Epithelial cell of proximal tubule (primary cell): ENCODE results near the gene NBPF14. TPM values are rescaled to one million over a fixed set of nuclear protein-coding genes. Genes with fewer than 3 reads are reported as not detected.
"Not testable (repeated sequence)": the region's sequence is repeated elsewhere in the genome, so short reads cannot be mapped to it uniquely, and the experiment has no call there.

ENCODE experiments used
- DNase-seq: peaks from one replicate; pipeline ENCODE4 v3.0.0-alpha.2; 2011; ENCODE audit warnings: low read depth
- H3K4me3 ChIP-seq: 2 replicates; pipeline ENCODE4 v1.5.1; 2011; ENCODE audit warnings: low read depth, mild to moderate bottlenecking, low read length
- total RNA-seq: library from RNA; depleted of rRNA; stranded (reverse); fragments of >200 nt; gene quantifications from 2 replicates; pipeline ENCODE4 v1.2.3, GENCODE V29; 2015

NBPF14 gene, protein sequence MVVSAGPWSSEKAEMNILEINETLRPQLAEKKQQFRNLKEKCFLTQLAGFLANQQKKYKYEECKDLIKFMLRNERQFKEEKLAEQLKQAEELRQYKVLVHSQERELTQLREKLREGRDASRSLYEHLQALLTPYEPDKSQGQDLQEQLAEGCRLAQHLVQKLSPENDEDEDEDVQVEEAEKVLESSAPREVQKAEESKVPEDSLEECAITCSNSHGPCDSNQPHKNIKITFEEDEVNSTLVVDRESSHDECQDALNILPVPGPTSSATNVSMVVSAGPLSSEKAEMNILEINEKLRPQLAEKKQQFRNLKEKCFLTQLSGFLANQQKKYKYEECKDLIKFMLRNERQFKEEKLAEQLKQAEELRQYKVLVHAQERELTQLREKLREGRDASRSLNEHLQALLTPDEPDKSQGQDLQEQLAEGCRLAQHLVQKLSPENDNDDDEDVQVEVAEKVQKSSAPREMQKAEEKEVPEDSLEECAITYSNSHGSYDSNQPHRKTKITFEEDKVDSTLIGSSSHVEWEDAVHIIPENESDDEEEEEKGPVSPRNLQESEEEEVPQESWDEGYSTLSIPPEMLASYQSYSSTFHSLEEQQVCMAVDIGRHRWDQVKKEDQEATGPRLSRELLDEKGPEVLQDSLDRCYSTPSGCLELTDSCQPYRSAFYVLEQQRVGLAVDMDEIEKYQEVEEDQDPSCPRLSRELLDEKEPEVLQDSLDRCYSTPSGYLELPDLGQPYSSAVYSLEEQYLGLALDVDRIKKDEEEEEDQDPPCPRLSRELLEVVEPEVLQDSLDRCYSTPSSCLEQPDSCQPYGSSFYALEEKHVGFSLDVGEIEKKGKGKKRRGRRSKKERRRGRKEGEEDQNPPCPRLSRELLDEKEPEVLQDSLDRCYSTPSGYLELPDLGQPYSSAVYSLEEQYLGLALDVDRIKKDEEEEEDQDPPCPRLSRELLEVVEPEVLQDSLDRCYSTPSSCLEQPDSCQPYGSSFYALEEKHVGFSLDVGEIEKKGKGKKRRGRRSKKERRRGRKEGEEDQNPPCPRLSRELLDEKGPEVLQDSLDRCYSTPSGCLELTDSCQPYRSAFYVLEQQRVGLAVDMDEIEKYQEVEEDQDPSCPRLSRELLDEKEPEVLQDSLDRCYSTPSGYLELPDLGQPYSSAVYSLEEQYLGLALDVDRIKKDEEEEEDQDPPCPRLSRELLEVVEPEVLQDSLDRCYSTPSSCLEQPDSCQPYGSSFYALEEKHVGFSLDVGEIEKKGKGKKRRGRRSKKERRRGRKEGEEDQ (N-terminal part only)
- total RNA-seq = 9.4 and 23.4 TPM in 2 replicates

- H3K4me3 ChIP-seq, DNase-seq: not testable (repeated sequence)
These were observed at the start of gene NBPF14 for GRCh38 chr1:148595911-148596310. Gene NBPF14, minus strand, starts transcription at chr1:148596011. Its CDS starts 294 bp downstream, at chr1:148595717.

GRCh38 chr1:148625451-148625850, 29.6 kb upstream of the NBPF14 start:
- DNase-seq = not testable (repeated sequence)

GRCh38 chr1:148618216-148618615, 22.4 kb upstream of the NBPF14 start:
- DNase-seq, H3K4me3 ChIP-seq: not testable (repeated sequence)

More at GRCh38 chr1:148625451-148625850, 29.6 kb upstream of the NBPF14 start:
- not testable (repeated sequence) for H3K4me3 ChIP-seq

GRCh38 chr1:148605266-148605665, 9.5 kb upstream of the NBPF14 start:
- not testable (repeated sequence) for H3K4me3 ChIP-seq, DNase-seq

DNA sequence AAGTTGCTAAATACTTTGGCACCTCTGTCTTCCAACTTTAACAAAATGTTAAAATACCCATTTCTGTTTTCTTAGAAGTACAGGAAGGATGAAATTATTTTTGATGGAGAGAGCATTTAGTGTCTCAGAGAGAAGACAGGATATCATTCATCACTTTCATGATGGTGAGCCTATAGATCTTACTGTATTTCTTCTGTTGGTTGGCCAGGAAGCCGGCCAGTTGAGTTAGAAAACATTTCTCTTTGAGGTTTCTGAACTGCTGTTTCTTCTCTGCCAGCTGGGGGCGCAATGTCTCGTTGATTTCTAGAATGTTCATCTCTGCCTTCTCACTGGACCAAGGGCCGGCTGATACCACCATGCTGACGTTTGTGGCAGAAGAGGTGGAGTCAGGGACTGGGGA, 451 bp downstream of the NBPF14 start:
- DNase-seq, H3K4me3 ChIP-seq: not testable (repeated sequence)

GRCh38 chr1:148591098-148591497, 4.7 kb downstream of the NBPF14 start:
- not testable (repeated sequence) for DNase-seq, H3K4me3 ChIP-seq

DNA sequence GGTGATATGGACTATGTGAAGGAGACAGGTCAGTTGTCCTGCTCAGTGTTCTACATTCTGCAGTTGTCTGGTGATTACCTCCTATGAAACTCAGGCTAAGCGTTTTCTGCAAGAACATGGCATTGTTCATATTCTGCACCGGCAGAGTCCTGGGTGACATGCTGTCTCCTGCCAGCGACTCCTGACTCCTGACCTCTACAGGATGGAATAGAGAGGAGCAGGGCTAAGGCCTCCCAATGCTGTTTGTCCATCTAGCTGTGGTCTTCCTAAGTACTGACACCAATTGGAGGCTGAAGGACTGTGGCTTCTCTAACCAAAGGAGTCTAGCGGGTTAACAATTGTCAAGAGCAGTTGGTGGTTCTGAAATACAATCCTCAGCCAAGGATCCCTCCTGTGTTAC, 63.7 kb downstream of the NBPF14 start:
- not testable (repeated sequence) for DNase-seq

GRCh38 chr1:148529101-148529567, 66.7 kb downstream of the NBPF14 start:
- DNase-seq = peak; percentile 9
- peak overlapping the region; percentile 24 for H3K4me3 ChIP-seq

More for the DNA sequence above, 63.7 kb downstream of the NBPF14 start:
- H3K4me3 ChIP-seq = not testable (repeated sequence)

DNA sequence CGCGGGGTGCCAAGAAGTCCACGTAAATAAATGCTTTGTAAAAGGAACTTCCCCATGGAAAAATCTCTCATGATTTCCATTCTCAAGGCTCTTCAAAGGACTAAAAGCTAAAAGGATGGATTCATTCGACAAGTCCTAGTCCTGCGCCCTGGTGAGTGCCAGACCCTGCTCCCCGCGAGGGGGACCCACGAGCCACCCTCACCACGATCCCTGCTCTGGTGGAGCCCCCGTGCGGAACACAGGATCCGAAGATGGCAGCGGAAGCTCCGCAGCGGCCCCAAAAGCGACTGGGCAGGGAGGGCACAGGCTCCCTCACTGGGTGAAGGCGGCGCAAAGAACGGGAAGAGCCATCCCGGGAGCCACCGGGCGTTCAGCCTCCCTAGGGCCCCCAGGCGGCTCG, 67.2 kb downstream of the NBPF14 start:
- DNase-seq, H3K4me3 ChIP-seq: not testable (repeated sequence)

DNA sequence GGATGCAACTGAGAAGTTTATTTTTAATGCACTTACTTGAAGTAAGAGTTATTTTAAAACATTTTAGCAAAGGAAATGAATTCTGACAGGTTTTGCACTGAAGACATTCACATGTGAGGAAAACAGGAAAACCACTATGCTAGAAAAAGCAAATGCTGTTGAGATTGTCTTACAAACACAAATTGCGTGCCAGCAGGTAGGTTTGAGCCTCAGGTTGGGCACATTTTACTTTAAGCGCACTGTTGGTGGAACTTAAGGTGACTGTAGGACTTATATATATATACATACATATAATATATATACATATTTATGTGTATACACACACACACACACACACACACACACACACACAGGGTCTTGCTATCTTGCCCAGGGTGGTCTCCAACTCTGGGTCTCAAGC, 69.2 kb downstream of the NBPF14 start:
- DNase-seq, H3K4me3 ChIP-seq: not testable (repeated sequence)

DNA sequence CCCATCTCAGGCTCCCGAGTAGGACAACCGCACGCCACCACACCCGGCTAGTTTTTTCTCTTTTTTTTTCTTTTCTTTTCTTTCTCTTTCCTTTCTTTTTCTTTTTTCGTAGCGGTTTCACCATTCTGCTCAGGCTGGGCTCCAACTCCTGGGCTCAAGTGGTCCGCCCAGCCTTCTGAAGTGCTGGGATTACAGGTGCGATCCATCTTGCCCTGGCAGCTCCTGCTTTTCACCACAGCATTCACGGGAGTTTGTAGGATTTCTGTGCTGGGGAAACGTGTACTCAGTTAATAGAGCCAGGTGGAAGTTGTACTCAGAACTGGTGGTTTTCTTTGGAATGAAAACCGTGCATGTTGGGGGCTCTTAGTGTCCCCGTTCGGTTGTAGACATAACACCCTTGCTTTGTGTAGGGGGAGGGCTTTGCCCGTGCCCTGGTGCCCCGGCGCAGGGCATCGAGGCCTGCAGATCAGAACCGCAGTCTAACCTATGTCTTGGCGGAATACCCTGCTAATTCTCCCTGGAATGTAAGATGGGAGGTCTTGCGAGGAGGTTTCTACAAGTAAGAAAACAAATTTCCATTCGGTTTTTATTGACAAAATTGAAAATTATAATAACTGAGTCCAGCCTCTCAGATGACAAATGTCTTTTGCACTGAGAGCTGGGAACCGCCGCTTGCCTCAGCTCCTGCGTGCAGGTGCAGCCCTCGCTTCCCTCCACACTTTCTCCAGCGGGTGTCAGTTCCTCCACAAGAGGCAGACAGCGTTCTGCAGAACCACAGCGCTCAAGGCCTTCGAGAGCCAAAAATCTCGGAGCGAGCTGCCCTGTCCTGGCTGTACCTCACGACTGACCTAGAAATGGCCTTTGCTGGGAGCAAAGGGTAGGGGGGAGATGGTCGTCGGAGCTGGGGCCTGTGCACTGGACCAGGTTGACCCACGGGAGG, 72.3 kb downstream of the NBPF14 start:
- not testable (repeated sequence) for H3K4me3 ChIP-seq, DNase-seq

DNA sequence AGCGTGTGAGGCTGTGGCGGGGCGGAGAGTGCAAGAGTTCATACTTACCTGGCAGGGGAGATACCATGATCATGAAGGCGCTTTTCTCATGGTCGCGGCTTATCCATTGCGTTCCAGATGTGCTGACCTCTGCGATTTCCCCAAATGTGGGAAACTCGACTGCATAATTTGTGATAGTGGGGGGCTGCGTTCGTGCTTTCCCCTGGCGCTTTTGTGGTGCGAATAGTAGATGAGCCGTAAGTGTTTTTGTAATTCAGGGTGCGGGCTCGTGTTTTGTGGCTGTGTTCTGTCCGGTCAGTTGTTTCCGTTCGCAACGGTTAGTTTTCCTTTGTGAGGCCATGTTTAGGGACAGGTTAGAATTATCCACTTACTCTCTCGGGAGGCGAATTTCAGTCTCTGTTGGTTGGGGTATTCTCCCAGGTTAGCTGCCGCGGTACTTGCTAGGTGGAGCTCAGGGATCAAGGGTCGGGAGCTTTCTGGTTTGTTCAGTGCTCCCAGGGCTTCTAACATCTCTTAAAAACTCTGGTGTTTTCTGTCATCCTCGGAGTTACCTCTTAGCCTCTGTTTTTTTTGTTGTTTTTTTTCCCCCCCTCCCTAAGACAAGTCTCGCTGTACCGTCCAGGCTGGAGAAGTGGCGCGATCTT, 73.1 kb downstream of the NBPF14 start:
- peak overlapping the region; percentile 30 for H3K4me3 ChIP-seq
- peak; percentile 95 for DNase-seq

GRCh38 chr1:148522072-148522471, 73.7 kb downstream of the NBPF14 start:
- peak overlapping the region; percentile 35 for H3K4me3 ChIP-seq
- DNase-seq = peak; percentile 19

GRCh38 chr1:148514310-148514709, 81.5 kb downstream of the NBPF14 start:
- DNase-seq, H3K4me3 ChIP-seq: not testable (repeated sequence)

DNA sequence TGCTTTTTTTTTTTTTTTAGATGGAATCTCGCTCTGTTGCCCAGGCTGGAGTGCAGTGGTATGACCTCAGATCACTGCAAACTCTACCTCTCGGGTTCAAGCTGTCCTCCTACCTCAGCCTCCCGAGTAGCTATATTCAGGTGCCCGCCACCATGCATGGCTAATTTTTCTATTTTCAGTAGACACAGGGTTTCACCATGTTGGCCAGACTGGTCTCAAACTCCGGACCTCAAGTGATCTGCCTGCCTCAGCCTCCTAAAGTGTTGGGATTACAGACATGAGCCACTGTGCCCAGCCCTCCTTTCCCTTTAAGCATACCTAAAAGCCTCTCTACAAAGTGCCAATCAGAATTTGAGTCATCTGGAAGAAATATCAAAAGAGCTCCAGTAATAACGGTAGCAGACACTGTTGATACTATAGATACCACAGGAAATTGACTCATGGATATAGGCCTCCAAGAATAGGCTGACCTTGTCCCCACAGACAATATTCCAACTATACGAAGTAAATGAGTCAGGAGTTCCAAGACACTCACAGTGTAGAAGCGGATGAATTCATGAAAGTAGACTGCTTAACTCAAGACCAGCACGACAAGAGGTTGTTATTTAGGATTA, 83.1 kb downstream of the NBPF14 start:
- not testable (repeated sequence) for H3K4me3 ChIP-seq, DNase-seq

- DNase-seq, H3K4me3 ChIP-seq: not testable (repeated sequence)
These were observed 101.9 kb downstream of the NBPF14 start for GRCh38 chr1:148493933-148494332.

GRCh38 chr1:148483029-148483428, 112.8 kb downstream of the NBPF14 start, which contains the start of gene PPIAL4G:
Gene PPIAL4G, minus strand, starts transcription at chr1:148483302. Its CDS starts 50 bp downstream, at chr1:148483252.
- not testable (repeated sequence) for DNase-seq

More at GRCh38 chr1:148483029-148483428, 112.8 kb downstream of the NBPF14 start, which contains the start of gene PPIAL4G:
- H3K4me3 ChIP-seq = not testable (repeated sequence)
